Activated naive CD8-positive, alpha-beta T cell treated with anti-CD3 and anti-CD28 coated beads, Interleukin-2, amount 50 U/mL, for 16 hours (primary cell): ENCODE measurements around the gene DZIP3.
A peak's percentile ranks its signal among the peaks of the same experiment; 100 is the strongest.

Source experiments
- DNase-seq: peaks from one replicate; pipeline ENCODE4 v3.0.0-alpha.2; 2020; ENCODE audit warnings: low read depth, low spot score

The DZIP3 gene, protein sequence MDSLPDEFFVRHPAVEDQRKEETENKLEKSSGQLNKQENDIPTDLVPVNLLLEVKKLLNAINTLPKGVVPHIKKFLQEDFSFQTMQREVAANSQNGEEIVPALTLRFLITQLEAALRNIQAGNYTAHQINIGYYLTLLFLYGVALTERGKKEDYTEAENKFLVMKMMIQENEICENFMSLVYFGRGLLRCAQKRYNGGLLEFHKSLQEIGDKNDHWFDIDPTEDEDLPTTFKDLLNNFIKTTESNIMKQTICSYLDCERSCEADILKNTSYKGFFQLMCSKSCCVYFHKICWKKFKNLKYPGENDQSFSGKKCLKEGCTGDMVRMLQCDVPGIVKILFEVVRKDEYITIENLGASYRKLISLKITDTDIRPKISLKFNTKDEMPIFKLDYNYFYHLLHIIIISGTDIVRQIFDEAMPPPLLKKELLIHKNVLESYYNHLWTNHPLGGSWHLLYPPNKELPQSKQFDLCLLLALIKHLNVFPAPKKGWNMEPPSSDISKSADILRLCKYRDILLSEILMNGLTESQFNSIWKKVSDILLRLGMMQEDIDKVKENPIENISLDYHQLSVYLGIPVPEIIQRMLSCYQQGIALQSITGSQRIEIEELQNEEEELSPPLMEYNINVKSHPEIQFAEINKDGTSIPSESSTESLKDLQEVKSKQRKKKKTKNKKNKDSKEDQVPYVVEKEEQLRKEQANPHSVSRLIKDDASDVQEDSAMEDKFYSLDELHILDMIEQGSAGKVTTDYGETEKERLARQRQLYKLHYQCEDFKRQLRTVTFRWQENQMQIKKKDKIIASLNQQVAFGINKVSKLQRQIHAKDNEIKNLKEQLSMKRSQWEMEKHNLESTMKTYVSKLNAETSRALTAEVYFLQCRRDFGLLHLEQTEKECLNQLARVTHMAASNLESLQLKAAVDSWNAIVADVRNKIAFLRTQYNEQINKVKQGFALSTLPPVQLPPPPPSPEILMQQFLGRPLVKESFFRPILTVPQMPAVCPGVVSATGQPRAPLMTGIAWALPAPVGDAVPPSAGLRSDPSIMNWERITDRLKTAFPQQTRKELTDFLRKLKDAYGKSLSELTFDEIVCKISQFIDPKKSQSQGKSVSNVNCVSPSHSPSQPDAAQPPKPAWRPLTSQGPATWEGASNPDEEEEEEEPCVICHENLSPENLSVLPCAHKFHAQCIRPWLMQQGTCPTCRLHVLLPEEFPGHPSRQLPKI

DNA sequence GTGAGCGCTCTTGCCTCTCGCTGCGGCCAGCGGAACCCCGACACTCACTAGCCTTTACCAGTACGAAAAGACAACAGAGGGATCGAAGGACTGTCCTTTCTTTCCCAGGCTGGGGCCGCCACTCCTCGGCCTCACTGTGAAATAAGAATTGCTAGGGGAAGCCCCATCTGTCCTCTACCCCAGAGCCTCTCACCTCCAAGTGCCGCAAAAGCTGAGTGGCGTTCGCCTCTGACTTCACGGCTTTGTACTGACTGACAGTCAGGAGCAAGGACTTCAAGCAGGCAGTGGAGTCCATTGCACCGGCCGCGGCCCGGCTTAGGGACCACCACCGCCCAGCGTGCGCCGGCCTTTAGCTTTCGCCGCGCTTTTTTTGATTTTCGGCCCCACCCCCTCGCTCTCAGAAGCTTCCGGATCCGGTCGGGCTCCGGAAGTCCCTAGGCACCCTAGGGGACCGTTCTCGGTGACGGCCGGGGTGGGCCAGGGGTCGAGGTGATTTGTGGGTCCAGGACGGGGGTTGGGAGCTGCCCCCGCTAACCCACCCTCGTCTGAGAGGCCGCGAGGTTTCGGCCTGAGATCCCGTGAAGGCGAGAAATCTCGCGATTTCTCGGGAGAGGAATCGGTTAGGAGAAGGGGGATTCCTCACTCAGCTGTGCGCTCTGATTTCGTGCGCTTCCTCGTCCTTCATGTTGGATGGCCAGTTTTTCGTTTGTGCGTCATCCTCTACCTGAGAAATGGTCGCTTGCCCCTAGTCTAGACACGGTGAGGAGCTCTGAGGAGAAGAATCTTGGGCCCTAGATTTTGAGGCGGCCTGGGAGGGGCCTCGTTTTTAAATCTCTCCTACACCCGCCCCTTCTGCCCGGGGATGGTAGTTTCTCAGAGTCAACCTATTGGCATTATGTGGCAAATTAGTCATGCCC, at the start of gene DZIP3, which contains the start of gene CIP2A:
Gene DZIP3, plus strand, starts transcription at position 642 of the 917 bp plus-strand sequence. CDS start 15,685 bp downstream, outside the sequence.
Gene CIP2A, minus strand, starts transcription at position 358 of the 917 bp plus-strand sequence. Its CDS starts 63 bp downstream, at position 295.
- DNase-seq: peak; percentile 78

DNA sequence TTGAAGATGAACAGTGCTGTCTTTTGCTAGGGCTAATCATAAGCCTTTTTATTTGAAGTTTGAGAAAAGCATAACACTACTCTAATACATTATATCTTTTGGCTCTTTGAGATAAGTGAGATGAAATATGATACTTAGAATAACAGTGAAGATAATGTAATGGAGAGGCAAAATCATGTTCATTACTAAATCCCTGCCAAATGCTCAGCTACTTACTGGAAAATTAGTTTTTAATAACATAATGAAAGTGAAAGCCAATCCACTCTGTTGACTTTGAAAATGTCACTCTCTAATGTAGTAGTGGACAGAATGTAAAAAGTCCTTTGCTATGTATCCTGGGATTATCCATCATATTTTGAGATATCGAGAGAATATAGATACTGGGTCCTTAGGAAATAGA, 43.3 kb upstream of the DZIP3 start:
- DNase-seq: no peak

DNA sequence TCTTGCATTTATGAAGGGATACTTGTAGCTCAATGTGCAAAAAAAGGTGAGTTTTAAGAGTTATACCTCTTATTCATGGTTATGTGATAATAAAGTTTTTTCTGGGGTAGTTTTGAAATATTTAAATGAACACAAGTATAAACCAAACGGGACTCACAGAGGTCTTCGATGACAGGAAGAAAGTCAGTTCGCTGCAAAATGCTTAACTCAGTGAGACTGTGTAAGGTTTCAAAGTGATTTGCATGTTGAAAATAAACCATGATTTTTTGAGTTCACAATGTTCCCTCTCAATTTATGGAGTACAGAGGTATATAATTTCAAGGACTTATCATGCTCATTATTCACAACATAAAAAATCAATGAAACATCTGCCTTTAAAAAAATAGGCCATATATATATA, 42.8 kb upstream of the DZIP3 start:
- no peak for DNase-seq

DNA sequence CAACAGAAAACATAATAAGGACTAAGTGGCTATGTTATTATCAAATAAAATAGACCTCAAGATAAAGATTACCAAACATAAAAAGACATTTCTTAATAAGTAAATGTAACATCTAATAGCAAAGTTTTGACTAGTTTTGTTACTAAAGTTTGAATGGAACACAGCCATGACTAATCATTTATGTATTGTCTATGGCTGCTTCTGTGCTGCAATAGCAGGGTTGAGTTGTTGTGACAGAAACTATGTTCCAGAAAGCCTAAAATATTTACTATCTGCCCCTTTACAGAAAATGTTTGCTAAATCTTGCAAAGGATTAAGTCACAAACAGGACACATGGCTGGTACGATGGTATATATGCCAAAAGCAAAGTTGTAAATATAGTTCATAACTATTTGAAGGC, 41.2 kb upstream of the DZIP3 start:
- no peak for DNase-seq

DNA sequence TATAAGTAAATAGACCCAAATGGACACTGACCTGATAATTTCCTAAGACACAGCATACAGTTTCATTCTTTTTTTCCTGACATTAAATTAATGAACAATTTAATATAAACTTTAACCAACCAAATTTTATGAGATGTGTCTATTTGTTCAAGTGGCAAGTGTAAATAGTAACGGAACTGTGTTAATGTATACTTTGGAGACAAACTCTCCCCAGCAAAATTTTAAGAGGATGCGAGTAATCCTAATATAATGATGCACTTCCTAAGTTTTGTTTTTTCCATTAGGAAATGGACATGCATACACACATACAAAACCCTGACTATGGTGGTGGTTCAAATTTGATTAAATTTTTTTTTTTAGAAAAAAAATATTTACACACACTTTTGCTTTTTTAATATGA, 40.6 kb upstream of the DZIP3 start:
- DNase-seq: no peak

DNA sequence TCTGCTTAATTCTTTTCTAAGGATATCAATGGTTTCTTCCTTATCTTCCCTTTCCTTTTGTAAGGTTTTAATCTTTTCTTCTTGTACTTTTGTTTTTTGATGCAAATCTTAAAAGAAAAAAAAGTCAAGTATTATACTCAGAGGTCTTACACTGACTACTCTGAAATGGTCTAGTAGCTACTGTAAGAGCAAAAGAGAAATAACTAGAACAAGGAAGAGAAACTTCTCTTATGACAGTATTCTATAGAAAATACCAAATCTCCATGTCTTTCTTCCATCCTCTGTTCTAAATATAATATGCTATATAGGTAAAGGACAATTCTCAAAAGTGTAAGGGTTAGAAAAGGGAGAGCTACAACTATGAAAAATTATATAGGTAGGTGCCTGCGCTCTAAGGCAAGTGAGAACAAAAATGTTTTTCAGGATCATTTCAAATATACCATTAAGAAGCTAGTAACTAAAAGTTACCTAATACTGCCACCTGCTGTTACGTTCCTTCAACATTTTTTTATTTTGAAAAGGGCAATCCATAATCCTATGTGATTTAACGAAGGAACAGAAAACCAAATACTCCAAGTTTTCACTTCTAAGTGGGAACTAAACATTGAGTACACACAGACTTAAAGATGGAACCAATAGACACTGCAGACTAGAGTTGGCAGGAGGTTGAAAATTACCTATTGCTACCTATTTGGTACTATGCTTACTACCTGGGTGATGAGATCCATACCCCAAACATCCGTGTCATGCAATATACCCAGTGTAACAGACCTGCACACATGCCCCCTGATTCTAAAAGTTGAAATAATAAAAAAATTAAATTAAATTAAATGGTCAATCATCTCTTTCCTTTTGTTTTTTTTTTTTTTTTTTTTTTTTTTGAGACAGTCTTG, 37.0 kb upstream of the DZIP3 start:
- no peak for DNase-seq

DNA sequence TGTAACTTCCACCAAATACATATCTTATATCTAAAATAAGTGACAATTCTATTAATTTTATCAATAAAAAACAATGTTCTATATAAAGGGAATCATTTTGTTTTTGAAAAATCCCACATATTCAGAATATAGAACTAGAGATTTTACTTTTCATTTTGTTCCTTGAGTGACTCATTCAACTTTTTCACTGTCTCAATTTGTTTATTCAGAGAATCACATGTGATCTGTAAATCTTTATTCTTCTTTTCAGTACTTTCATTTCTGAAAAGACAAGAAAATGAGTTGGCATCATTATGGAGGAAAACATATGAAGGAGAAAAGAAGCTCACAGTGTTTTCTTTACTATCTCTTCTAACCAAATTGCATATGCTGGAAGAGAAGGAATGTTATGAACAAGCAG, 35.3 kb upstream of the DZIP3 start:
- DNase-seq: no peak

DNA sequence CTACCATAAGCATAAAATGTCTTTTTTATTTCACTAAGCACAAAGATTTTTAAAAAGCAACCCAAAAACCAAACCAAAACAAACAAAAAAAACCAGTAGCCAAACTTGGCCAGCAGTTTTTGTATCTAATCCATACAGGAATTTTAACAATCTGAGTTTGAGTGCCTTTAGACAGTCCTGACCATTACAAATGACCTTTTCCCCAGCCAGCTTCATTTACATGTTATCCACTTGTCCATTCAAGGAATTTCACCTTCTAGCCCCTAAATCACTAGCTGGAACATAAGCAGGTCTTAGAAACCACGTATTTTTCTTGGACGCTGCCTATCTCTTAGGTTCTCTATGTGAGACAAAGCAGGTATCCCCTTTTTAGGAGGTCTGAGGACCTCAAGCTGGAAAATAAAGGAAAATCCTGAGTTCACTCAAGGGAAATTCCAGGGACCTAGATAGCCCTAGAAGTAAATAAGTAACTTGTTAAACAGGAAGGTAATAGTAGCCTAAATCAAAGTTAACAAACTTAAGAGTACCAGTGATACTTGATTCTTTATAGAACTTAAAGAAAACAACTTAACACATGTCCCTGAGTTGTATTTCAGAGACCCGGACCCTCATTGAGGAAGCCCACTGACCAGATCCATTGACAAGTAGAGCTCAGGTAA, 34.5 kb upstream of the DZIP3 start:
- no peak for DNase-seq

DNA sequence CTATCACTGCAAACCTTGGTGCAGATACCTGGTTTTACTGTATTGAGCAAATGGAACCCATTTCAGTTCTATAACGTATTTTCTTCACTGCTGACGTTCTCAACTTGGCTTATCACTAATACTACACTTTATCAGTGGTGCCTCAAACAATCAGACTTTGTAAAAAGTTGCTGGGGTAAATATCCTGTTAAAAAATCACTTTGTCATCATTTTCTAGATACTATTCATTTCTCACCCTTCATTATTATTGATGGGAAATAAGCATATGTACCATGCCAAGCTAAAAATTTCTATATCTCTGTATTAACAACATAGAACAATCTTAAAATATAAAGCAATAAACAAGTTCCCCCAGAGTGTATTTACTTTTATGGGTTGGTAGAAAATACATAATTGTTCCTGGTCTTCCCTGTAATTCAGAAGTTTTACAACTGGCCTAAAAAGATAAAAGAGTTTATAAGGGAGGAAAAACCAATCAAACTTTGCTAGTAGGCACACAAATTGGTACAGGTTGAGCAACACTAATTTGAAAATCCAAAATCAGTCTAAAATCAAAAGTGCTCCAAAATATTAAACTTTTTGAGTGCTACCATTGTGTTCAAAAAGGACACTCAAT, 33.4 kb upstream of the DZIP3 start:
- no peak for DNase-seq

DNA sequence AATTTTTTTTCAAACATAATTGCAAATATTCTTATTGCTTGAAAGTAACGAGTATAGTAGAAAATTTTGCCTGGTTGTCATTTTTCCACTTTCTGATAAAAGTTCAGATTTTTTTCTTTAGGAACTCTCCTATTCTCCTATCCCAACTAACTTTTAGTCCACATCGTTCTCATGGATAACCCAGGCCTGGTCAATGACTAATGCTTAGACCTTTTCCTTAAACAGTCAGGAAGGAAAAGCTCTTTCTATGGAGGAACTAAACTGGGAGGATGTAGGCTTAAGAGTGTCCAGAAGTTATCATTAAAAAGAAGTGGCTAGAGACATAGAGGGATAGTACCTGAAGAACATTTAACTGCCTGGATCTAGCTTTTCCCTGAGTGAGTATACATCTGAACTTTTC, 27.0 kb upstream of the DZIP3 start:
- no peak for DNase-seq

DNA sequence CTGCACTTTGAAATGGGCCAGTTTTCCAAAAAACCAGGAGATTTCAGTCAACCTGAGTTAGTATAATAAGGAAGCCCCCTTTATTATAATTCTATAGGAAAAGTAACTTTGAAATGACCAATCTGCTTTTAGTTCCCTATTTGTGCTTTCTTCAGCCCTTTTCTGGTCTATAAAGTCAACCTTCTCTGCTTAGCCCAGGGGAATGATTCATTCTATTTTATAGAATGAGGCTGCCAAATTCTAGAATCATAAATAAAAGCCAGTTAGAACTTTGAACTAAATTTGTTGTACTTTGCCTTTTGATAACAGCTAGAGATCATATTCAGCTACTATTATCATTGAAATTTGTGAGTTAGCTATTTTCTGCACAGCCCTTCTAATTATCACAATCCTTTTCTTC, 25.0 kb upstream of the DZIP3 start:
- DNase-seq: no peak

DNA sequence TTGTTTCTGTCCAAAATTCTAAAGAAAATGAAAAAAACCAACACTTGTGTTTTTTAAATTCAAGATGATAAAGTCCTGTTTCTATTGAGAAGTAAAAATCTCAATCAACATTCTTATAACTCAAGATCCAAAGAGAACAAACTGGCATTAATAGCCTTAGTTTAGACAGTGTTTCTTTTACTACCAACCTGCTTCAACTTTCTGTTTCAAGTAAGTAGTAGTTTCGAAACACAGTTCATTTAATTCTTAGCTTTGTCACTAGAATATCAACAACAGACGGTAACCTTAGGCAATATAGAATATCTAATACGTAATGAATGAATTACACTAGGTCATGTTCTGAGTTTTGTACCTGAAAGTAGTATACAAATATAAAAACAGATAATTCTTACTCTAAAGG, 24.0 kb upstream of the DZIP3 start:
- DNase-seq: no peak

DNA sequence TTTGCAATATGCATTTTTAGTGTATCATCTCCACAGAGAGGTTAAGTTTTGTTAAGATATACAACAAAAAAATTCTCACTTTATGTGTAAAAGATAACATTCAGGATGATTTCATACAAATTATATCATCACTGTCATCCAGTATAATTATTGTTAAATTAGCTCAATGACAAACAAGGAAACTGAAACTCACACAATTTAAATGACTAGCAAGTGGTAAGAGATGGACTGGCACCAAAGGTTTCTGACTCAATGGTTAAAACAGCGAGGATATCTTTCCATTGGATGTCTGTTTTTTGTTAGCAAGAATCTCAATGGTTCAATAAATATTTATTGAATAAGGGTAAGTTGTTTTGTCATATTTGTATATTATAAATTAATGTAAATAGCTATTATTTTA, 22.9 kb upstream of the DZIP3 start:
- DNase-seq: no peak

DNA sequence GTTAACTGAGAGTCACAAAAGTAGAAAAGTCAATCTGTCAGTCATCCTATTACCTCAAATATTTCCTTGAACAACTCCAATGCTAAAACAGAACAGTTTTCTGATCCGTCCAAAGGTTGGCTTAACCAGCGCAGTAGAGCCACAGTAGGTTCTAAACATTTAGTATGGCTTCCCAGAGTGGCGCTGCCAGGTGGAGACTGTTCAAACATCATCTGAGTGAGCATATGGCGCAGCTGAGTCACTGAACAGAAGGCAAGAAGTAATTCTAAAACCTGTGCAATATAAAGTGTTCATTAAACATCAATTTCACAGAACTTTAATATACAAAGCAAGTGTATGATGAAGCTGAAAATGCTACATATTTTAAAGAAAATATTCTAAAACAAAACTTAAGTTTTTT, 20.2 kb upstream of the DZIP3 start:
- no peak for DNase-seq

DNA sequence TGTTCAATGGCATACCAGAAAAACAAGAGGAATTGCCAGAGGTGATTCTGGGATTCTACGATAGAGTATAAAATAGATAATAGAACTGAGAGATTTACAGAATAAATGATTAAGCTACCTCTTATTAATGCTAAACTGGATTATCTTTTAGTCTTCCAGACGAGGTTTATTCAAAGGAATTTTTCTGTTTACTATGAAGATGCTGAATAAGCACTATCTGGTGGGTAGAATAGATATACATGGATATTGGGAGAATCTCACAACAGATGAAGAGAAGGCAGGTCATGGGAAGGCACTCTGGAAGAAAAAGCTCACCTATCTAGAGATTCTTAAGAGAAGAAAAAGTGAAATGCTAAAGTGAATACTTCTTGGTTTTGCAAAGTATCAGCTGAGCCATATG, 11.5 kb upstream of the DZIP3 start:
- DNase-seq: no peak

DNA sequence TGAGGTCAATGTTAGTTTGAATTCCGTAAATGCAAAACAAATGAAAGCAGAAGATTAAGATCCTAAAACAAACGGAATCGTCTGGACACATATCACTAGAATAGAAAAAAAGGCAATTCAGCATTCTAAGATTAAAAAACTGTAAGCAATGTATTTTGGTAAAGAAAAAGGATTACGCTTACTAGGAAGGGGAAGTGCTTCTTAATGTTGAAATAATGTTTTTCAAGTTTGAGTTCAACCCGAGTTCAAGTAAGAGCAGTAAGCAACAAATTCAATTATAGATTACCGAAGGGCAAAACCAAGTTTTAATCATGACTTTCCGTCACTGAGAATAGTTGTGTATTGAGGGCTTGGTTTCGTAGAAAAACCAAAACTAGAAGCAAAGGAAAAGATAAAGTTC, 921 bp upstream of the DZIP3 start:
- no peak for DNase-seq

DNA sequence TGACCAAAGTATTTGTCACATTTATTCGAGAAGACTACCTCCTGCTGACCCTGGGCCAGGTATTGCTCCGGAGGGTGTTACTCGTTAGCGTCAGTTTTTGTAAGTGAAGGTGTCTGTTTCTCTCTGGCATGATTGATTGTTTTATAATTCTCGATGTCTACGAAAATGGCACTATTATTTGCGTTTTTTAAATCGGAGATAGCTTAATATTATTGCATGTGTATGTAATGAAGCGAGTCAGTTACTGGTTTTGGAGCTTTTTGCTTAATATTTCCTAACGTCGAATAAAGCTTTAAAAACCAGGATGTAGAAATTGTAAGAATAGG, 439 bp downstream of the DZIP3 start:
- DNase-seq: no peak

DNA sequence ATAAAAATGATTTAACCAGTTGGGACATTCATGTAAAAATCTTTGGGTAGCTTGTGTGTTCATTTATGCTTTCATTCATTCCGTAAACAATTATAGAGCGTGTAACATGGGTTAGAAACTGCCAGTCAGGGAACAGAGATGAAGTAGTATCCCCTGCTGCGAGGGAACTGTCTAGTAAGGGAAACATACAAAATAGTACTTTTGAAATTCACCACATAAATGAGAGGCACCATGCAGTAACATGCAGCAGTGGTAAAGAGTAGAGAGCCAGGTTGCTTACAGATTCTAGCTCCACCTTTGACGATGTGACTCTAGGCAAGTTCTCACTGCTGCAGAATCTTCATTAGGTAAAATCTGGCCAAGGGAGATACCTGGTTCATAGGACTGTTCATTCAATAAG, 938 bp downstream of the DZIP3 start:
- DNase-seq: no peak

DNA sequence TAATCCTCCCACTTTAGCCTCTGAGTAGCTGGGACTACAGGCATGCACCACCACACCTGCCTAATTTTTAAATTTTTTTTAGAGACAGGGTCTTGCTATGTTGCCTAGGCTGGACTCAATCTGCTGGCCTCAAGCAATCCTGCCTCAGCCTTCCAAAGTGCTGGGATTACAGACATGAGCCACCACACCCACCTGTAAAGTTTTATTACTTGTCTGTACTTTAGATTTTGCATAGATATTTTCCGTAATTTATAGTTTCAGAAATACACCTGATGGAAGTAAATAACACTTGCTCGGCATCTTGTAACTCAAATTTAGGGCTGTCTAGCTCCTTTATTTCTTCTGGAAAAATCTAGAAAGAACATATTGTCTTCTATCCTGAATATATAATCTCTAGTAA, 5.8 kb downstream of the DZIP3 start:
- no peak for DNase-seq
